Stimulated activated naive CD8-positive, alpha-beta T cell treated with anti-CD3 and anti-CD28 coated beads, Interleukin-15, Interleukin-2, amounts not matched to agents 100 U/mL and 50 U/mL, for 24 hours (primary cell): ENCODE data around the gene CCNYL1.

ENCODE experiments used
- ATAC-seq: fragments of 150-1000 bp; cut with Tn5 transposase; one replicate; pipeline ENCODE4 v1.10.0; 2021
- DNase-seq: peaks from one replicate; pipeline ENCODE4 v3.0.0; 2021

Gene CCNYL1

DNA sequence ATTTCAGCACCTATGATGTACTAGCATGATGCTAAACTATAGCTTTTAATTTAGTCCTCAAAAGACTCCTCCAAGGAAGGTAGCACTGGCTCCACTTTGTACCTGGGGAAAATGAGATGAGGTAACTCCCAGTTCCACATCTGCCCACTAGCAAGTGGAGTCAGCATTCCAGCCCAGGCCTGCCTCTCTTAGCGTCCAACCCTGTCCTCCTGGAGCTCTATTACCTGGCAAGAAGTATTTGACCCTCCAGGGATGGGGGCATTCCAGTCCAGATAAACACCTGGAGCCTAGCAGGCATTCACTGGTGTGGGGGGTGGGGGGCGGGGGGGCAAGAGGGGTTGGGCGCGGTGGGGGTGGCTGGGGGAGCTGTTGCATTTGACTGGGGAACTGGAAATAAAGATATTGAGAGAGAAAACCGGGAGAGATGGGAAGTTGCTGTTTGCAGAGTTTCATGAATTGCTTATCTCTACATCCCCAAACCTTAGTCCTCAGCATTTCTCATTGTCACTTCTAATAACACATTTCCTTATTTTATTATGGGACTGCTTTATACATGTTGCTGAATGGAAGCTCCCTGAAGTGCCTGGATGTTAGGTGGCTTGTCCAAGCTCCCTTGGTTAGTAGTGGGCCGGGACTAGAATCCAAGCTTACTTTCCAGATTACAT, 80.3 kb downstream of the CCNYL1 start:
- no peak for DNase-seq
- no peak for ATAC-seq

DNA sequence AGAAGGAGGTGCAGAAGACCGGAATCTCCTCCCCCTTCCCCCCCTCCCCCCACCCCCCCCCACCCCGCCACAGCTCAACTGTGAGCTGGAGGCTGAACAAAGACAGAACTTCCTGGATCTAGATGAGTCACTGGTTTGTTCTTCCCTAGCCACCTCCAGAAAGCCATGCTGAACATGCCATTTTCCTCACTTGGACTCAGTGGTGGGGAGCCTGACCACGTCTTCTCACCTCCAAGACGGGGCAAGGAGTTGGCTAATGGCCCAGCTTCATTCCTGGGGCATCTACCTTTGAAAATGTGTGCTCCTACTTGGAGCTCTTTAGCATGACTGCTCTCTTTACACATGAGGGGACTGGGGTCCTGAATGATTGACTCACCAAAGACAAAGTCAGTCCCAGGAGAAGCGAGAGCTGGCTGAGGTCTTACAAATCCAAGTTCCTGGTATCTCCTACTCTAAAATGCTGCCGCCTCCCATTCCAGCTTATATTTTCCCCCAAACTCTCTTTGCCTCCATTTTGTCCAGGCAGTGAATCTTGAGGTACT, 80.9 kb downstream of the CCNYL1 start:
- DNase-seq (no peak), ATAC-seq (no peak)

DNA sequence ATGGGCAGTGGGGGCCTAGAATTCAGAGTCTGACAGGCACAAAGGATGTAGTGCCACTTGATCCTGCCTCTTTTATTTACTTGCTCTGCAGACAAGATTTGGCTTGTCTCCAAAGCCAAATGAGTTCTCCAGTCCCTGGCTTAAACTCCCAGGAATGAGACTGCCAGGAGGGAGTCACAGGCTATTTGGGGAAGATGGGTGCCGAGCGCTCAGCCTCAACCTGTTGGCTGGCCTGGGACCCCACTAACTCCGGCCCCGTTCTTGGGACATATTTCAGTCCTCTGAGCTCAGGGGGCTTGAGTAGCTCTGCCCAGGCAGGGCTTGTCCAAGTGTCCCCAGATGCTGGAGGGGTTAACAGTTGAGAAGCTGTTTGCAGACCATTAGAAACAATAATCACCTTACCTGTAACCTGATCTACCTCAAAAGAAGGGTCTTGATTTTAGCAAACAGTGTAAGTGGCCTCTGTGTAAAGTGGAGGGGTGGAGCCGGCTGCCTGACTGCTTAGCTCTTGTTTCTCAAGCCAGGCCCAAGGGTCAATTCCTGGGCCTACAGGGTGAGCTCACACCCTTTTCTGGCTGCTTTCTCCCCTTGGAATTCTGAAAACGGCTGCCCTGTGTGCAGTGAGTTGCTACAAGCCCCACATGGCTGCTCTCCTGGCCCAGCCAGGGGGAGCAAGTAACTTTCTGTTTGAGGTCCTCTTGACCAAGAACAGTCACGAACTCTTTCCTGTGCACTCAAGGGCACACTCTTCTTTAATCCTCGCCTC, 85.3 kb downstream of the CCNYL1 start:
- DNase-seq: no peak

DNA sequence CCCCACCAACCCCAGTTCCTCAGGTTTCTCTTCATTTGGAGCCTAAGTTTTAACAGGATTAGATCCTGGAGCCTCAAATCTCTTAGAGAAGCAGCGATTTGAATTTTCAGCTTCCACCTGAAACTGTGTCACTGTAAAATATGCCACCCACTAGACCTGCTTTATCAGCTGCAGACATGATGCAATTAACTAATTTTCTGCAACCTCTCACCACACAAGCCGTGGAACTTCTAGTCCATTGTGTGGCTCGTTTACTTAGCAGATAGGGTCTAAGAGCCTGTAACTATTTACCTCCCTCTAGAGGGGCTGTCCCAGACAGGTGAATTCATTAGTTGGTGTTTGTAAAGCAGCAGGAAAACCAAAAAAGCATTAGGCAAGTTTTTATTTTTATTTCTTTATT, 89.8 kb downstream of the CCNYL1 start:
- DNase-seq (no peak), ATAC-seq (no peak)

More for the DNA sequence above, 85.3 kb downstream of the CCNYL1 start:
- no peak for ATAC-seq

DNA sequence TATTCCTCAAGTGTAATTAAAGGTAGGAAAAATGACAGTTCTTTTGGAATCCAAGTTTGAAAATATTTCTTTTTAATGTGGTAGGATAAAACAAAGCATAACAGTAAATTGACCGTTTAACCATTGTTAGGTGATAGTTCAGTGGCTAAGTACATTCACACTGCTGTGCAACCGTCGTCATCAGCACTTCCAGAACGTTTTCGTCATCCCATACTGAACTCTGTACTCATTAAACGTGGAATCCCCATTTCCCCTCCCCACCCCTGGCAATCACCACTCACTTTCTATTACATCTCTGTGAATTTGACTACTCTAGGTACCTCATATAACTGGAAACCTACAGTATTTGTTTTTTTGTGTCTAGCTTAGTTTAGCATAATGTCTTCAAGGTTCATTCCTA, 91.2 kb downstream of the CCNYL1 start:
- DNase-seq (no peak), ATAC-seq (no peak)
